Measurements from ENCODE around the gene CNGB1. TPM values are rescaled to one million over a fixed set of nuclear protein-coding genes. Genes with fewer than 3 reads are reported as not detected.
"Not testable (repeated sequence)": the region's sequence is repeated elsewhere in the genome, so short reads cannot be mapped to it uniquely, and the experiment has no call there.

Gene CNGB1
- total RNA-seq, 1 donor from 2014 or later, result not detected

- not testable (repeated sequence) for H3K36me3 ChIP-seq (ENCODE audit: control insufficient read depth in 3 of 3, insufficient read depth in 3 of 3, low read length in 3 of 3); H3K27ac ChIP-seq (ENCODE audit: low read depth, low read length); H3K9me3 ChIP-seq (ENCODE audit: control insufficient read depth in 3 of 3, low read length in 3 of 3); H3K4me3 ChIP-seq (ENCODE audit: low read length in 3 of 3); H3K9ac ChIP-seq (ENCODE audit: low read depth in 1 of 3, low read length in 3 of 3); H3K27me3 ChIP-seq (ENCODE audit: control insufficient read depth in 3 of 3, insufficient read depth in 3 of 3, low read length in 3 of 3)
- H3K4me1 ChIP-seq (ENCODE audit: control insufficient read depth in 3 of 3, insufficient read depth in 3 of 3, low read length in 3 of 3), result peaks cover 5 to 21% (median 16%) of the 10 kb centered on the region in 3 donors
These were observed 33.8 kb upstream of the CNGB1 start for GRCh38 chr16:58004736-58005135.

- Histone ChIP-seq H3K4me3 (ENCODE audit: low read length in 3 of 3) (no peak overlapping the region), H3K27ac (ENCODE audit: low read depth, low read length) (no peak overlapping the region), H3K4me1 (ENCODE audit: control insufficient read depth in 3 of 3, insufficient read depth in 3 of 3, low read length in 3 of 3) (peaks cover 17 to 36% (median 27%) of the 10 kb centered on the region in 3 donors), H3K9ac (ENCODE audit: low read depth in 1 of 3, low read length in 3 of 3) (peak overlapping the region in 1 of 3 donors; percentile 3), H3K9me3 (ENCODE audit: control insufficient read depth in 3 of 3, low read length in 3 of 3) (no peaks in the 10 kb centered on the region), H3K36me3 (ENCODE audit: control insufficient read depth in 3 of 3, insufficient read depth in 3 of 3, low read length in 3 of 3) (peaks cover 3 to 7% (median 4%) of the 10 kb centered on the region in 3 donors), H3K27me3 (ENCODE audit: control insufficient read depth in 3 of 3, insufficient read depth in 3 of 3, low read length in 3 of 3) (no peaks in the 10 kb centered on the region)
These were observed 32.0 kb upstream of the CNGB1 start for GRCh38 chr16:58002936-58003335.

GRCh38 chr16:58002416-58002800 lies 31.5 kb upstream of the CNGB1 start:
- H3K9ac ChIP-seq (ENCODE audit: low read depth in 1 of 3, low read length in 3 of 3), result no peak overlapping the region
- H3K36me3 ChIP-seq (ENCODE audit: control insufficient read depth in 3 of 3, insufficient read depth in 3 of 3, low read length in 3 of 3), result peaks cover 9 to 12% (median 10%) of the 10 kb centered on the region in 3 donors
- H3K27ac ChIP-seq (ENCODE audit: low read depth, low read length), result no peak overlapping the region
- peaks cover 17 to 36% (median 27%) of the 10 kb centered on the region in 3 donors for H3K4me1 ChIP-seq (ENCODE audit: control insufficient read depth in 3 of 3, insufficient read depth in 3 of 3, low read length in 3 of 3)
- no peak overlapping the region for H3K4me3 ChIP-seq (ENCODE audit: low read length in 3 of 3)
- H3K9me3 ChIP-seq (ENCODE audit: control insufficient read depth in 3 of 3, low read length in 3 of 3), result no peaks in the 10 kb centered on the region
- H3K27me3 ChIP-seq (ENCODE audit: control insufficient read depth in 3 of 3, insufficient read depth in 3 of 3, low read length in 3 of 3), result no peaks in the 10 kb centered on the region

GRCh38 chr16:58001781-58002415 lies 31.0 kb upstream of the CNGB1 start:
- Histone ChIP-seq H3K27ac (ENCODE audit: low read depth, low read length) (no peak overlapping the region), H3K9ac (ENCODE audit: low read depth in 1 of 3, low read length in 3 of 3) (peak overlapping the region; percentile 69 to 89 (median 87))

GRCh38 chr16:58000706-58001676 lies 30.1 kb upstream of the CNGB1 start, which contains the start of gene USB1:
Gene USB1, plus strand, starts transcription at chr16:58001407. Its CDS starts 77 bp downstream, at chr16:58001484.
- peak within 1 kb of the TSS; percentile 80 to 89 (median 80) for H3K4me3 ChIP-seq (ENCODE audit: low read length in 3 of 3)
- peak within 1 kb of the TSS; percentile 87 for H3K27ac ChIP-seq (ENCODE audit: low read depth, low read length)
- H3K36me3 ChIP-seq (ENCODE audit: control insufficient read depth in 3 of 3, insufficient read depth in 3 of 3, low read length in 3 of 3), result peaks cover 21 to 26% (median 22%) of the 10 kb centered on the region in 3 donors
- no peaks in the 10 kb centered on the region for H3K9me3 ChIP-seq (ENCODE audit: control insufficient read depth in 3 of 3, low read length in 3 of 3)
- no peaks in the 10 kb centered on the region for H3K27me3 ChIP-seq (ENCODE audit: control insufficient read depth in 3 of 3, insufficient read depth in 3 of 3, low read length in 3 of 3)
- H3K9ac ChIP-seq (ENCODE audit: low read depth in 1 of 3, low read length in 3 of 3), result peak within 1 kb of the TSS; percentile 79 to 91 (median 87)
- H3K4me1 ChIP-seq (ENCODE audit: control insufficient read depth in 3 of 3, insufficient read depth in 3 of 3, low read length in 3 of 3), result peaks cover 17 to 36% (median 27%) of the 10 kb centered on the region in 3 donors

More at GRCh38 chr16:58001781-58002415, 31.0 kb upstream of the CNGB1 start:
- Histone ChIP-seq H3K27me3 (ENCODE audit: control insufficient read depth in 3 of 3, insufficient read depth in 3 of 3, low read length in 3 of 3) (no peaks in the 10 kb centered on the region), H3K9me3 (ENCODE audit: control insufficient read depth in 3 of 3, low read length in 3 of 3) (no peaks in the 10 kb centered on the region), H3K36me3 (ENCODE audit: control insufficient read depth in 3 of 3, insufficient read depth in 3 of 3, low read length in 3 of 3) (peaks cover 14 to 17% (median 15%) of the 10 kb centered on the region in 3 donors), H3K4me3 (ENCODE audit: low read length in 3 of 3) (peak overlapping the region; percentile 80 to 89 (median 80)), H3K4me1 (ENCODE audit: control insufficient read depth in 3 of 3, insufficient read depth in 3 of 3, low read length in 3 of 3) (peaks cover 17 to 36% (median 27%) of the 10 kb centered on the region in 3 donors)

GRCh38 chr16:57999971-58000705 lies 29.2 kb upstream of the CNGB1 start, which contains the start of gene ZNF319:
Gene ZNF319, minus strand, starts transcription at chr16:58000672. Its CDS starts 2,407 bp downstream, at chr16:57998265.
- peaks cover 29 to 33% (median 29%) of the 10 kb centered on the region in 3 donors for H3K36me3 ChIP-seq (ENCODE audit: control insufficient read depth in 3 of 3, insufficient read depth in 3 of 3, low read length in 3 of 3)
- H3K27me3 ChIP-seq (ENCODE audit: control insufficient read depth in 3 of 3, insufficient read depth in 3 of 3, low read length in 3 of 3), result no peaks in the 10 kb centered on the region
- no peaks in the 10 kb centered on the region for H3K9me3 ChIP-seq (ENCODE audit: control insufficient read depth in 3 of 3, low read length in 3 of 3)
- H3K4me1 ChIP-seq (ENCODE audit: control insufficient read depth in 3 of 3, insufficient read depth in 3 of 3, low read length in 3 of 3), result peaks cover 17 to 36% (median 27%) of the 10 kb centered on the region in 3 donors
- H3K27ac ChIP-seq (ENCODE audit: low read depth, low read length), result peak within 1 kb of the TSS; percentile 87
- H3K9ac ChIP-seq (ENCODE audit: low read depth in 1 of 3, low read length in 3 of 3), result peak within 1 kb of the TSS; percentile 79 to 91 (median 87)
- peak within 1 kb of the TSS; percentile 80 to 89 (median 80) for H3K4me3 ChIP-seq (ENCODE audit: low read length in 3 of 3)

- H3K27me3 ChIP-seq (ENCODE audit: control insufficient read depth in 3 of 3, insufficient read depth in 3 of 3, low read length in 3 of 3), result no peaks in the 10 kb centered on the region
- no peaks in the 10 kb centered on the region for H3K9me3 ChIP-seq (ENCODE audit: control insufficient read depth in 3 of 3, low read length in 3 of 3)
- H3K4me3 ChIP-seq (ENCODE audit: low read length in 3 of 3), result peak overlapping the region; percentile 57 to 73 (median 69)
- H3K9ac ChIP-seq (ENCODE audit: low read depth in 1 of 3, low read length in 3 of 3), result peak overlapping the region; percentile 72 to 91 (median 74)
- H3K27ac ChIP-seq (ENCODE audit: low read depth, low read length), result peak overlapping the region; percentile 56
- H3K36me3 ChIP-seq (ENCODE audit: control insufficient read depth in 3 of 3, insufficient read depth in 3 of 3, low read length in 3 of 3), result peaks cover 29 to 33% (median 32%) of the 10 kb centered on the region in 3 donors
- H3K4me1 ChIP-seq (ENCODE audit: control insufficient read depth in 3 of 3, insufficient read depth in 3 of 3, low read length in 3 of 3), result peaks cover 17 to 37% (median 22%) of the 10 kb centered on the region in 3 donors
These were observed 28.5 kb upstream of the CNGB1 start for GRCh38 chr16:57999366-57999970.

GRCh38 chr16:57998992-57999365 lies 28.1 kb upstream of the CNGB1 start:
- peaks cover 17 to 38% (median 22%) of the 10 kb centered on the region in 3 donors for H3K4me1 ChIP-seq (ENCODE audit: control insufficient read depth in 3 of 3, insufficient read depth in 3 of 3, low read length in 3 of 3)
- H3K4me3 ChIP-seq (ENCODE audit: low read length in 3 of 3), result peak overlapping the region; percentile 29 to 69 (median 57)
- H3K27me3 ChIP-seq (ENCODE audit: control insufficient read depth in 3 of 3, insufficient read depth in 3 of 3, low read length in 3 of 3), result no peaks in the 10 kb centered on the region
- peak overlapping the region; percentile 72 to 91 (median 74) for H3K9ac ChIP-seq (ENCODE audit: low read depth in 1 of 3, low read length in 3 of 3)
- H3K27ac ChIP-seq (ENCODE audit: low read depth, low read length), result no peak overlapping the region
- peaks cover 33 to 34% (median 33%) of the 10 kb centered on the region in 3 donors for H3K36me3 ChIP-seq (ENCODE audit: control insufficient read depth in 3 of 3, insufficient read depth in 3 of 3, low read length in 3 of 3)
- no peaks in the 10 kb centered on the region for H3K9me3 ChIP-seq (ENCODE audit: control insufficient read depth in 3 of 3, low read length in 3 of 3)

GRCh38 chr16:57998486-57998885 lies 27.6 kb upstream of the CNGB1 start:
- H3K27me3 ChIP-seq (ENCODE audit: control insufficient read depth in 3 of 3, insufficient read depth in 3 of 3, low read length in 3 of 3), result no peaks in the 10 kb centered on the region
- peaks cover 17 to 38% (median 22%) of the 10 kb centered on the region in 3 donors for H3K4me1 ChIP-seq (ENCODE audit: control insufficient read depth in 3 of 3, insufficient read depth in 3 of 3, low read length in 3 of 3)
- peaks cover 33 to 35% (median 34%) of the 10 kb centered on the region in 3 donors for H3K36me3 ChIP-seq (ENCODE audit: control insufficient read depth in 3 of 3, insufficient read depth in 3 of 3, low read length in 3 of 3)
- no peaks in the 10 kb centered on the region for H3K9me3 ChIP-seq (ENCODE audit: control insufficient read depth in 3 of 3, low read length in 3 of 3)
- H3K4me3 ChIP-seq (ENCODE audit: low read length in 3 of 3), result peak overlapping the region in 1 of 3 donors; percentile 29
- no peak overlapping the region for H3K27ac ChIP-seq (ENCODE audit: low read depth, low read length)
- H3K9ac ChIP-seq (ENCODE audit: low read depth in 1 of 3, low read length in 3 of 3), result peak overlapping the region in 1 of 3 donors; percentile 16

Data from skeletal muscle tissue (tissue), 4 donors.